PC-9 (cell line): ENCODE data around the gene CHURC1. TPM values are rescaled to one million over a fixed set of nuclear protein-coding genes. Genes with fewer than 3 reads are reported as not detected.

ENCODE experiments used
- Bru-seq: library from RNA; stranded (reverse); fragments of 400-500 nt; gene quantifications from one replicate; lab custom pipeline; 2021; lab: Mats Ljungman, UMichigan
- BruChase-seq, 2 experiments: library from RNA; stranded (reverse); fragments of 400-500 nt; gene quantifications; one replicate each; lab custom pipeline; 2021; lab: Mats Ljungman, UMichigan
- BruUV-seq: library from RNA; stranded (reverse); fragments of 400-500 nt; replicated peaks from 2 replicates; lab custom pipeline; 2021; lab: Mats Ljungman, UMichigan
- CTCF ChIA-PET: fragments of 300-600 bp; sonication (Branson Sonifier 250); formaldehyde crosslinking; loops from one replicate; lab custom pipeline; 2022; ENCODE audit warnings: antibody characterized with exemption; lab: Charles Lee
- POLR2A ChIA-PET: fragments of 300-600 bp; sonication (Branson Sonifier 250); formaldehyde crosslinking; loops from one replicate; lab custom pipeline; 2022; ENCODE audit warnings: antibody characterized with exemption; ENCODE audit not compliant: unreplicated experiment; lab: Charles Lee
- DNase-seq, 2 experiments: peaks; one replicate each; pipeline versions ENCODE4 v3.0.0 to v3.0.0-alpha.2; 2015 to 2022; ENCODE audit warnings: mixed read lengths in 1 of 2
- H2AFZ ChIP-seq: fragments of 200-600 bp; sonication (generic); 2 replicates; pipeline ENCODE4 v1.8.1; 2017; ENCODE audit warnings: antibody characterized with exemption
- H3F3A ChIP-seq: fragments of 200-600 bp; sonication (generic); 2 replicates; pipeline ENCODE4 v1.8.1; 2017; ENCODE audit warnings: antibody characterized with exemption, mild to moderate bottlenecking, low read depth; ENCODE audit not compliant: insufficient read depth
- H3K27ac ChIP-seq: fragments of 200-600 bp; sonication (generic); 2 replicates; pipeline ENCODE4 v1.6.1; 2016; ENCODE audit warnings: mixed run types
- H3K27me3 ChIP-seq: fragments of 200-600 bp; sonication (generic); 2 replicates; pipeline ENCODE4 v1.6.1; 2016; ENCODE audit warnings: low read depth, mixed run types; ENCODE audit not compliant: insufficient read depth
- H3K36me3 ChIP-seq: fragments of 200-600 bp; sonication (generic); 2 replicates; pipeline ENCODE4 v1.6.1; 2016; ENCODE audit warnings: low read depth, mixed run types
- H3K4me1 ChIP-seq: fragments of 200-600 bp; sonication (generic); replicated peaks from 2 replicates; pipeline ENCODE4 v1.6.1; 2016; ENCODE audit warnings: mixed run types; ENCODE audit not compliant: insufficient read depth
- H3K4me2 ChIP-seq: fragments of 200-600 bp; sonication (generic); 2 replicates; pipeline ENCODE4 v1.6.1; 2017; ENCODE audit warnings: mixed run types
- H3K4me3 ChIP-seq: fragments of 200-600 bp; sonication (generic); 2 replicates; pipeline ENCODE4 v1.6.1; 2016; ENCODE audit warnings: mixed run types
- H3K79me2 ChIP-seq: fragments of 200-600 bp; sonication (generic); 2 replicates; pipeline ENCODE4 v1.6.1; 2017; ENCODE audit warnings: low read depth, mixed run types
- H3K9me2 ChIP-seq: fragments of 200-600 bp; sonication (generic); 2 replicates; pipeline ENCODE4 v1.8.1; 2017; ENCODE audit warnings: mild to moderate bottlenecking; ENCODE audit not compliant: insufficient read depth
- H3K9me3 ChIP-seq: fragments of 200-600 bp; sonication (generic); 2 replicates; pipeline ENCODE4 v1.8.1; 2016; ENCODE audit warnings: low read depth; ENCODE audit not compliant: insufficient read depth
- H4K20me1 ChIP-seq: fragments of 200-600 bp; sonication (generic); 2 replicates; pipeline ENCODE4 v1.8.1; 2017; ENCODE audit not compliant: insufficient read depth
- EZH2 ChIP-seq: fragments of 200-600 bp; sonication (generic); IDR thresholded peaks from 2 replicates; pipeline ENCODE4 v1.8.0; 2017; ENCODE audit warnings: antibody characterized with exemption, low read depth
- intact Hi-C: fragments of 100-400 bp; cut with micrococcal nuclease; formaldehyde crosslinking; loops from one replicate; pipeline ENCODE4 v1.10.0; 2022; ENCODE audit not compliant: unreplicated experiment
- long read RNA-seq: library from polyadenylated mRNA; stranded (forward); transcript quantifications from one replicate; pipeline ENCODE4 v2.0.0, GENCODE V29; 2022
- total RNA-seq: library from RNA; stranded (reverse); gene quantifications from 2 replicates; pipeline ENCODE4 v1.2.3, GENCODE V29; 2021
- TF ChIP-seq, protein P1 (sequence below): fragments of 200-600 bp; sonication (generic); conservative IDR thresholded peaks from 2 replicates; pipeline ENCODE4 v1.6.1; 2017; ENCODE audit warnings: mixed run types, antibody characterized with exemption, mild to moderate bottlenecking, moderate library complexity

The CHURC1 gene
- 88.1 and 91.8 TPM in 2 replicates for total RNA-seq
- percentile 96 among the genes with signal in this experiment for Bru-seq, nascent RNA
- percentile 98 among the genes with signal in this experiment for BruChase-seq, experiment 1, labeled RNA remaining after a 2-hour chase
- BruChase-seq, experiment 2, labeled RNA remaining after a 6-hour chase = percentile 94 among the genes with signal in this experiment
- long read RNA-seq, transcript CHURC1-208 (4 exons, 3,615 nt) = minor isoform, 33 of 231 reads
- long read RNA-seq, transcript CHURC1-207 (2 exons, 571 nt) = minor isoform, 11 of 231 reads
- long read RNA-seq, transcript CHURC1-203 (4 exons, 2,629 nt) = major isoform, 137 of 231 reads
- long read RNA-seq, transcript CHURC1-202 (3 exons, 439 nt) = minor isoform, 37 of 231 reads
- long read RNA-seq, partial matches to known transcripts = 0 of 231 reads
- long read RNA-seq, other reads (novel, unspliced or antisense) = 5 of 231 reads

DNA sequence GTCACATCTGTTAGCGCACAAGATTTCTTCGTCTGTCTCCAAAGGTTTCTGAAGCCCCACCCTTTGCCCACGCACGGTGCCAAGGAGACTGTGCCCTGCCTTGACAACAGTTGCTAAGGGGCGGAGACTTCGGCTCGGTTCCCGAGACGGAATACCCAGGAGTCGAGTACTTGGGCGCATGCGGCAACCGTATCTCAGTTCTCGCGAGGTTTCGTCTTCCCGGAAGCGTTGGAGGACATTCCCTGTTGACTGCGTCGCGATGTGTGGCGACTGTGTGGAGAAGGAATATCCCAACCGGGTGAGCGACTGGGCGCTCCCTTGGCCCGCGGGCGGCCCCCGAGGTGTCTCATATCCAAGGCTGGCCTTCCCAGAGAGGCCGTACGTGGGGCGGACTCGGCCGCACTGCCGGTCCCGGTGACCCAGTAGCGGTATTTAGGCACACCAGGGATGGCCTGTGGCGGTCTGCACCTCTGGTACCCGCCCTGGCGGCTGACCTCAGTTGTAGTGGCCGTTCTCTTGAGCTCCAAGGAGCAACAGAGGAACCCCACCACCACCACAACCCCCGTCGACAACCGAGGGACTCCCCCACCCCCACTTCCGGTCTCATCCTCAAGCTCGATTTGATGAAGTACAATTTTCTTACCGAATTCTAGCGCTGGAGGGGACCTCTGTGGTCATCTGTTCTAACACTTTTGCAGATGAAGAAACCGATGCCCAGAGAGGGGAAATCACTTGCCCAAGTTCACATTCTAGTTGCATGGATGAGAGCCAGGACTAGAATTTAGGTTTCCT is at the start of gene CHURC1:
Gene CHURC1 (plus strand): TSS at position 219 of the 792 bp plus-strand sequence. CDS start 41 bp downstream, at position 260.
- 0 out of 2 replicates have a peak, but pooled peaks cover 4% of the 10 kb centered on the region for H3F3A ChIP-seq
- CTCF ChIA-PET = interaction anchor here (0.6 to 1.2 kb wide), 3 partner anchors 72 to 1454 kb away, joined by 5 to 17 read pairs (median 9); partner anchors contain the start of gene FNTB
- no peaks in the 10 kb centered on the region for H3K9me2 ChIP-seq
- peak within 1 kb of the TSS; percentile 70 for H3K4me3 ChIP-seq
- peaks cover 20% of the 10 kb centered on the region for H3K4me1 ChIP-seq
- no peaks in the 10 kb centered on the region for H3K27me3 ChIP-seq
- peaks cover 6% of the 10 kb centered on the region; the same call in 1 of the 2 replicates for H4K20me1 ChIP-seq
- POLR2A ChIA-PET = interaction anchor here (0.6 to 0.7 kb wide), 2 partner anchors 9 kb away, joined by 3 to 8 read pairs; no protein-coding TSS in a partner anchor
- H3K79me2 ChIP-seq = peaks cover 50% of the 10 kb centered on the region
- no TSS peak for BruUV-seq
- DNase-seq = peak; percentile 98 to 100
- intact Hi-C loops = loop anchor here (1.0 to 10.0 kb wide), 5 partner anchors 28 to 410 kb away; partner anchors contain the start of genes GPX2, ZBTB1 and ZBTB25
- no peaks in the 10 kb centered on the region for H3K9me3 ChIP-seq
- H3K36me3 ChIP-seq = no peaks in the 10 kb centered on the region
- peak within 1 kb of the TSS; percentile 83 for H3K4me2 ChIP-seq
- H2AFZ ChIP-seq = peak within 1 kb of the TSS; percentile 88
- peak within 1 kb of the TSS; percentile 62 for H3K27ac ChIP-seq
- TF ChIP-seq, protein P1, sequence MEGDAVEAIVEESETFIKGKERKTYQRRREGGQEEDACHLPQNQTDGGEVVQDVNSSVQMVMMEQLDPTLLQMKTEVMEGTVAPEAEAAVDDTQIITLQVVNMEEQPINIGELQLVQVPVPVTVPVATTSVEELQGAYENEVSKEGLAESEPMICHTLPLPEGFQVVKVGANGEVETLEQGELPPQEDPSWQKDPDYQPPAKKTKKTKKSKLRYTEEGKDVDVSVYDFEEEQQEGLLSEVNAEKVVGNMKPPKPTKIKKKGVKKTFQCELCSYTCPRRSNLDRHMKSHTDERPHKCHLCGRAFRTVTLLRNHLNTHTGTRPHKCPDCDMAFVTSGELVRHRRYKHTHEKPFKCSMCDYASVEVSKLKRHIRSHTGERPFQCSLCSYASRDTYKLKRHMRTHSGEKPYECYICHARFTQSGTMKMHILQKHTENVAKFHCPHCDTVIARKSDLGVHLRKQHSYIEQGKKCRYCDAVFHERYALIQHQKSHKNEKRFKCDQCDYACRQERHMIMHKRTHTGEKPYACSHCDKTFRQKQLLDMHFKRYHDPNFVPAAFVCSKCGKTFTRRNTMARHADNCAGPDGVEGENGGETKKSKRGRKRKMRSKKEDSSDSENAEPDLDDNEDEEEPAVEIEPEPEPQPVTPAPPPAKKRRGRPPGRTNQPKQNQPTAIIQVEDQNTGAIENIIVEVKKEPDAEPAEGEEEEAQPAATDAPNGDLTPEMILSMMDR = no peak
- TF ChIP-seq EZH2 = no peak

DNA sequence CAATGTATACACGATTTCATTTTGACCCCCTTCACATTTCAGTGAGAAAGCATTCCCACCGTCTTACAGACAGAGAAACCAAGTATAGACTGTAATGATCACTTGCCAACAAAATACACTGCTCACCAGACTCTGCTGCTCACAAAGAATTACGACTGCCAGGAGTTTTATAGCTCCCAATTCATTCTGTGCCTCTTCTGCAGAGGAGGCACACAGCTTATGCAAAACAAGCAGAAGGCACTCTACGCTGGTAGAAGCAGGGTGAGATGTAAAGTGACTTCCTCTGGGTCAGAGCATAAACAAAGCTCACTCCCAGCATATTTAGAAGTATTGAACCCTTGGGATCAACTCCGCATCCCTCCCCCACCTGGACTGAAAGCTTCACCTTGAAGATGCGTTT is 49.1 kb upstream of the CHURC1 start:
- Histone ChIP-seq H2AFZ (no peak overlapping the region), H3K4me2 (no peak overlapping the region), H3K79me2 (no peaks in the 10 kb centered on the region), H3K4me3 (no peak overlapping the region), H3K36me3 (no peaks in the 10 kb centered on the region), H3K27me3 (peaks cover 38% of the 10 kb centered on the region), H3F3A (no peaks in the 10 kb centered on the region), H3K4me1 (no peaks in the 10 kb centered on the region), H3K9me2 (no peaks in the 10 kb centered on the region), H4K20me1 (no peaks in the 10 kb centered on the region; the same call in 1 of the 2 replicates), H3K9me3 (no peaks in the 10 kb centered on the region), H3K27ac (no peak overlapping the region)
- no peak for DNase-seq
- intact Hi-C loops = no loop called here
- no peak for TF ChIP-seq EZH2
- TF ChIP-seq, protein P1 = no peak
- CTCF ChIA-PET = no interaction called here
- no TSS peak for BruUV-seq
- POLR2A ChIA-PET = interaction anchor here (0.6 kb wide), 1 partner anchor 135 kb away, joined by 5 read pairs; no protein-coding TSS in a partner anchor

DNA sequence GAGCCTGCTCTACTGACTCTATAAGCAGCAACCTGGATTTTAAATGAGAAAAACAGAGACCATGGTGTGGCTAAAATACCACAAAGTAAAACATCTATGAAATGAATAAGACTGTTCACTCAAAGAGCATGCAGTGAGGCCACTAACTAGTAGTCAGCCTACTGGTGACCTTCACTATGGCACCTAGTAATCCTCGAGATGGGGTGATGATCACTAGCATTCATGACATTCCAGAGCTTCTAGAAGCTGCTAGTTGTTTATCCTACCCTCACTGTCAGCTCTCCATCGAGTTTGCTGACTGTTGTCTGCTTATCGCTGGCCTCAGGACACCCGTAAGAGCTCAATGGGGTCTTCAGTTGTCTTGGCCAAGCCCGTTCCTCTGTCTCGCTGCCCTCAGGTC is 48.3 kb upstream of the CHURC1 start:
- DNase-seq = no peak
- H3K79me2 ChIP-seq = no peaks in the 10 kb centered on the region
- H3K9me3 ChIP-seq = no peaks in the 10 kb centered on the region
- intact Hi-C loops = no loop called here
- BruUV-seq = no TSS peak
- no peak overlapping the region for H2AFZ ChIP-seq
- H4K20me1 ChIP-seq = no peaks in the 10 kb centered on the region; the same call in 1 of the 2 replicates
- H3F3A ChIP-seq = no peaks in the 10 kb centered on the region
- TF ChIP-seq, protein P1 = no peak
- TF ChIP-seq EZH2 = no peak
- no peak overlapping the region for H3K27ac ChIP-seq
- H3K4me2 ChIP-seq = no peak overlapping the region
- CTCF ChIA-PET = no interaction called here
- H3K4me3 ChIP-seq = no peak overlapping the region
- no peaks in the 10 kb centered on the region for H3K36me3 ChIP-seq
- POLR2A ChIA-PET = interaction anchor here (0.7 kb wide), 1 partner anchor 45 kb away, joined by 4 read pairs; no protein-coding TSS in a partner anchor
- H3K4me1 ChIP-seq = no peaks in the 10 kb centered on the region
- H3K9me2 ChIP-seq = no peaks in the 10 kb centered on the region
- peaks cover 44% of the 10 kb centered on the region for H3K27me3 ChIP-seq
